ENCODE results near the gene RGMA.
A peak's percentile ranks its signal among the peaks of the same experiment; 100 is the strongest.

RGMA gene

GRCh38 chr15:93091465-93091864 lies 2.5 kb upstream of the RGMA start:
- DNase-seq: no peak

GRCh38 chr15:93089727-93090305 lies 805 bp upstream of the RGMA start:
- no peak for DNase-seq

DNA sequence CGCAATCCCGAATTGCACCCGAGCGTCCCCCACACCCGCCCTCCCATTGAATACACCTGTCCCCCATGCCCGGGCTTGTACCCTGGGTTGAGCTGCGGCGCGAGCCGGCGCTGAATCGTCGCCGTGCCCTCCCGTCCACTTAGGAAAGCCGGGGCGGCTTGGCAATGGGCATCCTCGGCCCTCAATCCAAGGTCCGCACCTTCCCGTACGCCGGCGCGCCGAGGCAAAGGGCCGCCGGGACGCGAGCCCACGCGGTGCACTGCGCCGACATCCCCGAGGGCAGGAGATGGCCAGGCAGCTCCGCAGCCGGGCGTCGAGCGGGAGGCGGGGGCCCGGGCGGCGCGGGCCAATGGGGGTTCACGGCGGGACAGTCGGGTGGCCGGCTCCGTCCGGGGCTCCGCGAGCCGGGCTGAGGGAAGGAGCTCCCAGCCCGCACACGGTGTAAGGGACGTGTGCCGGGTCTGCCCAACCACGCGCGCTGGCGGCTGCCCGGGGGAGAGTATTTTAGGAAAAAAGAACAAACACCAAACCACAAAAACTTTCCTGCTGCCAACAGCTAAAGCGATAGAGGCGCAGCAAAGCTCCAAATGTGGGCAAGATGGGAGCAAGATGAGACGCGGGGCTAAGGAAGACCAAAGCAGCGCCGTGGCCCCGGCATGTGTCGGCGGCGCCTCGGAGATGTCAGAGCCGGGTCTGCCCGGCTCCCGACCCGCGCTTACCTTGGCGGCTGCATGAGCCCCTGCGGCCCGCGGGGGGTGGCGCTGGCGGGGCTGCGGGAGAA lies 621 bp downstream of the RGMA start:
- DNase-seq: no peak

- peak; percentile 62 for DNase-seq
Measured at GRCh38 chr15:93087825-93088199, 1.2 kb downstream of the RGMA start.

- no peak for DNase-seq
Measured at GRCh38 chr15:93086791-93087190, 2.2 kb downstream of the RGMA start.

GRCh38 chr15:93085692-93086091 lies 3.3 kb downstream of the RGMA start:
- no peak for DNase-seq

DNA sequence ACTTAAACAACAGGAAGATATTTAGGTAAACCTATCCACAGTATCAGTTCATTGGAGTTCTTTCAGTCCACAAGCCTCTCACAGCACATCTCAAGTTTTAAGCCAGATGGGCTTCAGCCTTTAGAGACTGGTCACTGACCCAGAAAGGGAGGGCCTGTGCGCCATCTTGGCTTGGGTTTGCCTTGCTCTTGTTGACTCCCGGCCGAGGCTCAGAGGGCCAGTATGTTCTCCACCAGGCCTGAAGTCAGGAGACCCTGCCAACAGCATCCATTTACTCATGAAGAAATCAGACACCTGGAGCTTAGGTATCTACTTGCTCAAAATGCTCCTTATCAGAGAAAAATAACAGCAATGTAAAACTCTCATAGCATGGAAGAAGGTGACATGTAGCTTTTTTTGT lies 6.2 kb downstream of the RGMA start:
- no peak for DNase-seq

DNA sequence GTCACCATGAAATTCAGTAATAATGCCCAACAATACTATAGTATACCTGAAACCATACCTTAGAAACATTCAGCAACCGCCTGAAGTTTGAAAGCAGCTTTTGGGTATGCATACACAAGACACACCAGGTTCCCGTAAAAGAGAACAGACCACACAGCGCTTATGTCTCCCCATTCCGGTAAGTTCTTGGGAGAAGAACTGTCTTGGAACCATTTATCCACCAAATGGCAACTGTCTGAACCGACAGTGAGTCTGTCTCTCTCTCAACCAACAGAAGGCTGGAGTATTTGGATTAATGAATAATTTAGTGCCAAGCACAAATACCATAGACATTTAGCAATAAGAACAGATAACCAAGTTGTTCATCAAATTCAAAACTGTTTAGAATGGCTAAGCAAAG lies 7.6 kb downstream of the RGMA start:
- DNase-seq: no peak

- no peak for DNase-seq
Measured at GRCh38 chr15:93080451-93080850, 8.6 kb downstream of the RGMA start.

DNA sequence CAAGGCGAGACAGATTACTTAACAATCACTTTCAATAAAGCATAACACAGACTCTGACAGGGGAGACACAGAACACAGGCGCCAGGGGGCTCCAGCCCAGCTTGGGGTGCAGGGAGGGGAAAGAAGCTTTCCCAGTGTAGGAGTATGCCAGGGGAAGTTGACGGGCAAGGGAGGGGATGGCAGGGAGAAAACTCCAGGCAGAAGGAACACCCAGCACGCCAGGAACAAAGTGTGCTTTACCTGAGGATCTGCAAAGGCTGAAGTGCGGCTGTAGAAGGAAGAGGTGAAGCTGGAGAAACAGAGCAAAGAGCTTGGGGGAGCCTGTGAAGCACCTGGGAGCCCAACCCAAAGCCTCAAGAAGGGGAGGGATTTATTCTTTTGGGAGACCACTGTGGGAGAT lies 12.1 kb downstream of the RGMA start:
- no peak for DNase-seq

GRCh38 chr15:93076217-93076616 lies 12.8 kb downstream of the RGMA start:
- DNase-seq: no peak

DNA sequence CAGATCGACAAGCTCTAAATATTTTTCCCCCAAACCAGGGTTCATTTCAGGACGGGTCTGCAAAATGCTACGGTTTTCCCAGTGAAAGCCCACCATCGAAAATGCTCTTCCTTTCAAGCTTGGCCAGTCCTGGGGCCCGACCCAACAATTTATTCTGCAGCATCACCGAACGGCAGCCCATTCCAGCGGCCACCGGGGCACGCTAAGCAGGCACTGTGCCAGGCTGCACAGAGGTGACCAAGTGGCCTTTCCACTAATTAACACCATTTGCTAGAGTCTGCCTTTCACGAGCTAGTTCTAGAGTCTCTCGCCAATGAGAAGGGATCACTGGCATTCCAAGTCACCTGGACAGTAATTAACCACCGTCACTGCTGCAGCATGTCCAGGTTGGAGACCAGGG lies 14.4 kb downstream of the RGMA start:
- DNase-seq: no peak

DNA sequence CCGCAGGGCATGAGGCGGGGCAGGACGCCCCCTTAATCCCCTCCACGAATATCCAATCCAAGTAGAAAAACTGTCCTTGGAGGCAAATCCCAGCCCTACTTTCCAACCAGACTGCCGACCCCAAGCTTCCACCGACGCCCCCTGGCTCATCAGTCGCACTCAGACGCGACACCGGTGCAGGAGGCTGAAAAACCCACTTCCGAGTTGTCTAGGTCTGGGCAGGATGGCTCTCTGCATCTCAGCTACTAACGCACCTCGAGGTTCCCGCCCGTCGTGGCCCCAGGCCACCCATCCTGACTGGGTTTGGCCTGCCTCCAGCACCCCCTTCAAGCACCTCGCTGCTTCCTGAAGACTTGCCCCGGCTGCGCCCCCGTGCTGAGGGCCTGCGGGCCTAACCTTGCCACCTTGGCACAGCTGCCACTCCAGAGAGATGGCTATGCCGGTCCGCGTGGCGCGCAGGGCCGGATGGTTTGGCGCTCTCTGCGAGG lies 15.5 kb downstream of the RGMA start:
- DNase-seq: no peak

DNA sequence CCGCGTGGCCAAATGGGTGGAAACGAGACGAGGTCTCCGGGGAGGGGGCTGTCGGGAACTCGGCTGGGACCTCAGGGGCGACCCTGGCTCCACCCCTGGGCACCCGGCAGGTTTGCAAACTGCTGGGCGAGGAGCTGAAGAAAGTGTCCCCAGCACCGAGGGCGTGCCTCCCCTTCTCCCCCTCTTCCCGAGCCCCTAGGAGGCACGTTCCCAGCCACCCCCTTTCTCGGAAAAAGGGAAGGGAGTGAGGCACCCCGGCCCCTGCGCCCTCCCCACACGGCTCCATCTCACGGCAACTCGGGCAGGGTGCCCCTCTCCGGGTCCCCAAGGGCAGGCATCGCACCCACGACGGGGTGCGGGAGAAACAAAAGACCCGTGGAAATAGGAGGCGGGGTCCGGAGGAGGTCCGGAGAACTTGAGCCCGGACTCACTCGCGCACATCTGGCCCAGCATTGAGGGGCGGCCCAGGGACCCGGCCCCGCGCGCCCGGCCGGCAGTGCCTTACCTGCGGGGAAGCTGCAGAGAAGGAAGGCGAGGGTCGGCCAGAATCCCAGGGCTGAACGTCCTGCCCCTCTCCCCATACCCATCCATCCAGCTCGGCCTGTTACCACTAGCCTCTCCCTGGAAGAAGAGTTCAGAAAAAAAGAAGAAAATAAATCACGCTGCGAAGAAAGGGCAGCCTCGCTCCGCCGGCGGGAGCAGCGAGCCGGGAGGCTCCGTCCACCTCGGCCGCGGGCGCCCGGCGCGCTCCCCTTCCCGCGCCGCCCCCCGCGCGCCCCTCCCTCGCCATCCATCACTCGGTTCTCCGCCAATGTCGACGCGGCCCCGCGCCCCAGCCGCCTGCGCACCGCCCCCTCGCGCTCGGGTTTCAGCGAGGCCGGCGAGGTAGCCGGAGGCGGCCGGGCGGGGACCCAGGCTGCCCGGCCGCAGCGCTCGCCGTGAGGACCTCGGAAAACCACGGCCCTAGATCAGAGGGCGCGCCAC lies 16.3 kb downstream of the RGMA start:
- DNase-seq: no peak

- DNase-seq: no peak
Measured at GRCh38 chr15:93072011-93072410, 17.0 kb downstream of the RGMA start.

GRCh38 chr15:93071469-93071936 lies 17.5 kb downstream of the RGMA start:
- DNase-seq: no peak

GRCh38 chr15:93070551-93071296 lies 18.3 kb downstream of the RGMA start:
- no peak for DNase-seq

- no peak for DNase-seq
Measured at GRCh38 chr15:93070132-93070531, 18.9 kb downstream of the RGMA start.

GRCh38 chr15:93068581-93069199 lies 20.3 kb downstream of the RGMA start:
- no peak for DNase-seq

DNA sequence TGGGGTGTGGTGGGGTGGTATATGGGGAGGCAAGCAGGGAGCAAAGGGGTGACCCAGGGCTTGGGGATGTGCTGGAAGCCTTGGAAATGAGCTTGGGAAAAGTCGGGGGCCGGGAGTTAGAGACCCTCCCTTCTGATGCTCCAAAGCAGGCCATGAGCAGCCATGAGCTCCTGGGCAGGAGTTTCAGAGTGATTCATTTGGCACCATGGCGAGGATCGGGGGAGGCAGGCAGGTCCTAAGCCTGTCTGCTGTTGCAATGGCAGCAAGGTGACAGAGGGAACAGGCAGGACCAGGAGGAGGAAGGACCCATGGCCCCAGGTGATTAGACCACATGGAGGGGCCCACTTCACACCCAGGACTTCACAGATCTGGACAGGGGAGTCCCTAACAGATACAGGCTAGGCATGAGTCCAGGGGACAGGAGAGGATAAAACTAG lies 21.3 kb downstream of the RGMA start:
- no peak for DNase-seq

DNA sequence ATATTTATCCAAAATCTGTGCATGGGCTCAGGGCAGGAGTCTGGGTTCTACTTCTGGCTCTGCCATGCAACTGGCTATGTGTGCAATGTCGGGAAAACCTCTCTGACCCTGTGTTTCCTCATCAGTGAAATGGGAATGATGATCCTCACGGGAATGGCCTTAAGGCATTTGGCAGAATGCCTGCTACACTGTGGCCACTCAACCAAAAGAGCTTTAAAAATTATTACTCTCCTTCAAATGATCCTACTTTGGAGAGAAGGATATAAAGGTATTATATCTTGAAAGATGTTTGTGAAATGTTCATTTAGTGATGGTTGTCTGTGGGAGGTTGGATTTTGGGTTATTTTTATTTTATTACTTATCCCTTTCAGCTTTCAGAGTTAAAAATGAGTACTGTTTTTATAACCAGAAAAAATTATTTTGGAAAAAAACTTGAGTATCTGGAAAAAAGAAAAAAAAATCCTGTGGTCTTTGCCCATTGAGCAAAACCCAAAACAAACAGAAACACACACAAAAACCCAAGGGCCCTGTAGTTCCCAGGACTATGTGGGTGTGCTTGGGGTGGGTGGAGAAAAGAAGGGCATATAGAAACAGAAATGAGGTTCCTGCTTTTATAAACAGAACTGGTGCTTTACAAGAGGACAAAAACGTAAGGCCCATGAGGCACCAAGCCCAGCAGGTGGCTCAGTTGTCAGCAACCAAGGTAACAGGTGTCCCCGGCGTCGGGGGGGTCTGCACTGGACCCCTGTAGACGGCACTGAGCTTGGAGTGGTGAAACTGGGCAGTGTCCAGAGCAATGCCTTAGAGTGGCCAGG lies 22.0 kb downstream of the RGMA start:
- no peak for DNase-seq

Measured in activated CD4-positive, CD25-positive, alpha-beta regulatory T cell treated with anti-CD3 and anti-CD28 coated beads, Interleukin-2, amount 50 U/mL, for 72 hours (primary cell).